ENCODE data around the gene TEX35.

TEX35 gene

GRCh38 chr1:178564783-178565180, 51.9 kb downstream of the TEX35 start:
- TF ChIP-seq CTCF (IDR thresholded peaks at IDR 0.05; ENCODE audit: low read depth, low read length), result no peak
- no peak for DNase-seq (ENCODE audit: extremely low read depth, low read depth)

- DNase-seq (ENCODE audit: extremely low read depth, low read depth), result no peak
- TF ChIP-seq CTCF (IDR thresholded peaks at IDR 0.05; ENCODE audit: low read depth, low read length), result no peak
These were observed 52.7 kb downstream of the TEX35 start for GRCh38 chr1:178565586-178565985.

GRCh38 chr1:178566187-178566586, 53.3 kb downstream of the TEX35 start:
- no peak for DNase-seq (ENCODE audit: extremely low read depth, low read depth)
- no peak for TF ChIP-seq CTCF (IDR thresholded peaks at IDR 0.05; ENCODE audit: low read depth, low read length)

- no peak for TF ChIP-seq CTCF (IDR thresholded peaks at IDR 0.05; ENCODE audit: low read depth, low read length)
- DNase-seq (ENCODE audit: extremely low read depth, low read depth), result no peak
These were observed 58.9 kb downstream of the TEX35 start for GRCh38 chr1:178571807-178572206.

Data from AG09319 (cell line).